CD4-positive, alpha-beta T cell treated with Interleukin-21 for 1 hour (primary cell): Measurements from ENCODE around the gene SYNE2.
"Not testable (repeated sequence)": the region's sequence is repeated elsewhere in the genome, so short reads cannot be mapped to it uniquely, and the experiment has no call there.

Source experiments
- DNase-seq: peaks from one replicate; pipeline ENCODE4 v3.0.0-alpha.2; 2020

The SYNE2 gene

GRCh38 chr14:64080452-64080851 lies 227.6 kb downstream of the SYNE2 start:
- DNase-seq = no peak

GRCh38 chr14:64081174-64081746 lies 228.5 kb downstream of the SYNE2 start:
- DNase-seq = no peak

GRCh38 chr14:64082837-64083236 lies 230.0 kb downstream of the SYNE2 start:
- no peak for DNase-seq

GRCh38 chr14:64088647-64088964 lies 235.8 kb downstream of the SYNE2 start:
- DNase-seq = no peak

DNA sequence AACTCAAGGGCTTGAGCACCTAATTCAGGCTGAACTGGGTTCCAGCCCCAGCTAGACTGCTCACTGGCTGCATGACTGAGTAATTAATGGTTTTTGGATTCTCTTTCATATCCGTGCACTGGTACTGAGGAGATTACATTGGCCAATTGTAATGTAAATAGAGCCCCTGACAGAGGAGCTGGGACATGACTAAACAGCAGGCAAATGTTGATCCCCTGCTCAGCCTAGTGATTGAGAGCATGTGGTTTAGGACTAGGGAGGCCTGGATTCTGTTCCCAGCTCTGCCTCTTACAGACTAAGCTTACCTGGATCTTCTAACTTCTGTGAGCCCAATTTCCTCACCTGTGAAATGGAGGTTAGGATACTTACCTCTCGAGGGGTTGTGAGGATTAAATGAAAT lies 237.1 kb downstream of the SYNE2 start:
- DNase-seq = no peak

- no peak for DNase-seq
Measured at GRCh38 chr14:64091217-64091616, 238.4 kb downstream of the SYNE2 start.

DNA sequence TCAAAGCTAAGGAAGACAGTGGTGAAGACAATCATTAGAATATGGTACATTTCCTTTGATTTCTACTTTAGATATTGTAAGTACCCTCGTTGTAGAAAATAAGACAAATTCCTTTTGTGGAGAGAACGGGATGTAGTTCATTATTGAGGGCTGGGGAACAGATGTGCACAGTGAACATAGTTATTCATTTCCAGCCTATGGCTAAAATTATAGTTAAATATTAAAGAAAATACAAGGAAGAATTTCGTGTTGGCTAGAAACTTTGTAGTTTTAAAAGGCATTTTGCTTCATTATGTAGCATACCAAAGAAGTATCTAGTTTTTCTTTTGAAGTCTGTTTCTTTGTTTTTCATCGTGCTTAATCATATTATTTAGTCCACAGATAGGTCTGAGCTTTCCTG lies 239.5 kb downstream of the SYNE2 start:
- no peak for DNase-seq

DNA sequence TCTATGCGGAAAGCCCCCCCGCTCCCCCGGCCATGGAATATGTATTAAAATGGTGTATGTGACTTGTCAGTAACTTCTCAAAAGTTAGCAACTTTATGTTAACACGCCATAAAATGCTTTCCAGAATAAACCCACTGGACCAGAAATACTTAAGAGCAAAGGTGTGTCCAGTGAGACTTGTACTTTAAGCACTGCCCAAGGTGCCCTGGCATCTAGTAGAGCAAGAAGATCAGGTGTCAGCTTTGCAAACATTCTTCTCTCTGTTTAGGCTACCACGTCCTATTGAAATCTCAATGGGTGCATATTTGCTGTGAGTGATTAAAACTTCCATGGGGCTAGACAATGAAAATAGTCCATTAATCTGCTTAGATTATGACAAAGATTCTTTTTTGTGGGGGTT lies 240.1 kb downstream of the SYNE2 start:
- no peak for DNase-seq

DNA sequence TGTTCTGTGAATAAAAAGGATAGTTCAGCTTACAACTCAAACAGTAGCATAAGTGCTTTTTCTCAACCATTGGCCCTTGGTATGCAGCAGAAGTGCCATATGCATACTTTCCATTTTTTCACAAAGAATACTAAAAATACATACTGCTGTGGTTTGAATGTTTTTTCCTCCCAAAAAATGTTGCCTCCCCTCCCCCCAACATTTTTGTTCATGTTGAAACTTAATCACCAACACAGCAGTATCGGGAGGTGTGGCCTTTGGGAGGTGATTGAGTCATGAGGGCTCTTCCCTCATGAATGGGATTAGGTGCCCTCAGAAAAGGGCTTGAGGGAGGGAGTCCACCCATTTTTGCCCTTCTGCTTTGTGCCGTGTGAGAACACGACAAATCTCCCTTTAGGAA lies 242.8 kb downstream of the SYNE2 start:
- no peak for DNase-seq

GRCh38 chr14:64098120-64098519 lies 245.3 kb downstream of the SYNE2 start:
- DNase-seq = no peak

DNA sequence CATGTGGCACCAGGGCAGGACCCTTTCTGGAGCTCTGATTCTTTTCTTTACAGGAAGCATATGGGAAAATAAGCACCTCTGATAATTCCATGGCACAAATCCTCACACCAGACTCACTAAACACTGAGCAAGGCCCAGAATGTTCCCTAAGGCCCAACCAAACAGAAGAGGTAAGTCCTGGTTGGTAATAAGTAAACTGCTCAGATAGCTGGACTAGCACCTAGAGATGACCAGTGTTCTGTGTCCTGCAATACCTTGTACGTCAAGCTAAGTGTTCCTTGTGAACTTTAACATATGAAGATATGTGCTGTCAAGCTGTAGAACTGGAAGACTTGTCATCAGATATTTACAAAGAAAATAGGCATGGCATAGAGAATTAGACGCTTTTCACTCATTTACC lies 254.6 kb downstream of the SYNE2 start:
- no peak for DNase-seq

- no peak for DNase-seq
Measured at GRCh38 chr14:64109819-64110554, 257.2 kb downstream of the SYNE2 start.

GRCh38 chr14:64110802-64111201 lies 258.0 kb downstream of the SYNE2 start:
- DNase-seq = no peak

- DNase-seq = no peak
Measured at GRCh38 chr14:64112867-64113678, 260.3 kb downstream of the SYNE2 start.

- no peak for DNase-seq
Measured at GRCh38 chr14:64114166-64114565, 261.4 kb downstream of the SYNE2 start.

GRCh38 chr14:64114796-64115195 lies 262.0 kb downstream of the SYNE2 start:
- no peak for DNase-seq

DNA sequence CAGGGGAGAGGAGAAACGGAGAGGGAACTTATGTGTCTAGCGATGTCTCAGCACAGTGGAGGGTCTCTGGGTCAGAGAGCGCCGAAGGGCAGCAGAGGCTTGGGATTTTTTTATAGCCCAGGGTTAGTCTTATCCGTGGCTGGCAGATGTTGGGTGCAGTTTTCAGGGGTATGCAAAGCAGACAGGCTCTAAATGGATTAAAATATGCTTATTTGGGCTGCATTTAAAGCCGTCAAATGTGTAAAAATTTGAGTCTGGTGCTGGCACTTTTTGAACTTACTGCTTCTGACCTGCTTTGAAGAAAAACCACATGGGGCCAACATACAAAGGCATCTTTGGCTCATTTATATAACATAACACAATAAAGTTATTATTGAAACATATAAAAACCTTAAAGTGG lies 262.6 kb downstream of the SYNE2 start:
- DNase-seq = no peak

DNA sequence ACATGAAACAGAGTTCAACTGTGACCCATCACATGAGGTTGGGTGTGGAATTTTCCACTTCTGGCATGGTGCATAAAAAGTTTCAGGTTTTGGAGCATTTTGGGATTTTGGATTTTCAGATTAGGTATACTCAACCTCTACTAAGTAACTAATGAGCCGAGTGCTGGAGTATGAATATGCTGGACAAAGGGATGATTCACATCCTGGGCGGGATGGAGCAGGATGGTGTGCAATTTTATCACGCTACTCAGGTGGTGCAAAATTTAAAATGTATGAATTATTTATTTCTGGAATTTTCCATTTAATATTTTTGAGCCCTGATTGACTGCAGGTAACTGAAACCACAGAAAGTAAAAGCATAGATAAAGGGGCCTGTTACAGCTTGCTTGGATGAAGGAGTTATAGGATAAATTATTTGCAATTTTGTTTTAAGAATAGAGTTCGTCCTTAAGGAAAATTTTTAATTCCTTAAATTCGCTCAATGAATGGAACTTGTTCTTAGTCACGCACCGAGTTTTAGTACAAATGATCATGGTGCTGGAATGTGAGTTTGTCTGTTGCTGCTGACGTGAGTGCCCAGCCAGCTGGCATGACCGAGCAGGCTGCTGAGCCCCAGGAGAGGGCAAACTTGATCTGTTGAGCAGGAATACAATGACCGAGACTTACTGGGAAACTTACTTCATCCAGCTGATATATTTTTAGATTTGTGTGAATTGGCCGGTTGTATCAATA lies 265.0 kb downstream of the SYNE2 start:
- DNase-seq = no peak

DNA sequence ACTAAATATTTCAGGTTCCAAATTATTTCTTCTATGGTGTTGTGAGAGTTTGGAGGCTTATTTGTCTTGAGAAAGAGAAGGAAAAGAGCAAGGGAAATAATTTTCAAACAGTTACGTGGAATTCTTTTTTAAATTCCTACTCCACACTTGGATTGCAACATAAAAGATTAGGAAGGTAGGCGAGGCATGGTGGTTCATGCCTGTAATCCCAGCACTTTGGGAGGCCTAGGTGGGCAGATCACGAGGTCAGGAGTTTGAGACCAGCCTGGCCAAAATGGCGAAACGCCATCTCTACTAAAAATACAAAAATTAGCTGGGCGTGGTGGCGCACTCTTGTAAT lies 265.6 kb downstream of the SYNE2 start:
- not testable (repeated sequence) for DNase-seq

- no peak for DNase-seq
Measured at GRCh38 chr14:64118892-64119291, 266.1 kb downstream of the SYNE2 start.

DNA sequence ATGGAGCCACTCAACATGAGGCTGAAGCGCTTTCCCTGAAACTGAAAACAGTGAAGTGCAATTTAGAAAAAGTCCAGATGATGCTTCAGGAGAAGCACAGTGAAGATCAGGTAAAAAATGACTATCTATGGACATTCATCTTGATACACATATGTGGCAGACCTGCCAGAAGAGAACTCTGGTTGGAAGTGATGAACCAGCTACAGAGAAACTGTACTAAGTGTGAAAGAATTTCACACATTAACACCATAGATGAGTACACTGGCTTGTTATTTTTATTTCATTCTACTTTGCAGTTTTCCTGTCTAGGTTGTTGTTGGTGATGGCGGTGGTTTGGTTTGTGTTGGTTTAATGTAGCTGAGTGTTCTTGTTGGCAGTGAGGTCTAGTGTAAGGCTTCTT lies 266.7 kb downstream of the SYNE2 start:
- DNase-seq = no peak

GRCh38 chr14:64119980-64120379 lies 267.2 kb downstream of the SYNE2 start:
- DNase-seq = no peak

DNA sequence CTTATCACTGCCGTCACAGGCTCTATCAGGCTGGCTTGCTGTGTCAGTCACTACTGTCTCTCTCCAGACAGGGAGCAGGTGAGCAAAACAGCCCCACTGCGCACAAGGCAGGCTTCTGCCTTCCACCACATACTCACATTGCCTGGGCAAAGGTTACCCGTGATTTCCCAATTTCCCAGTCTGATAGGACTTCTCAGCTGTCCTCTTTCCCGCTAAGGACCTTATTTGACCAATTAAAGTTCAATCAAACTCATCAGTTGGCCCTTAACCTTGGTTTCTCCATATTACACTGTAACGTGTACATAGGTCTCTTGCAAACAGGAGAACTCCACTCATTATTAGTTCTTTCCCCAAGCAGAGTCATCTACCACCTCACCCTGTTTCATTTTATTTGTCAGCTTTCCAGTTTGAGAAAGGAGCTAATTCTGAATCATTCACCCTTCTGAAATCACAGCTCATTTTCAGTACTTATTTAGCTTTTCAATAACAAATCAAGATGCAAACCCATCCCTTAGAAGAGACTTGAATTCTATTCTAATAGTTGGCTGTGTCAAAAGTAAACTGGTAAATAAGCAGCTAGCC lies 270.5 kb downstream of the SYNE2 start:
- no peak for DNase-seq
